Activated CD8-positive, alpha-beta memory T cell treated with anti-CD3 and anti-CD28 coated beads, Interleukin-2, amount 50 U/mL, for 4 hours (primary cell): ENCODE measurements around the gene LRGUK.

Experiments used
- DNase-seq: peaks from one replicate; pipeline ENCODE4 v3.0.0-alpha.2; 2020

LRGUK gene

GRCh38 chr7:134308548-134308947 is 181.4 kb downstream of the LRGUK start:
- no peak for DNase-seq

DNA sequence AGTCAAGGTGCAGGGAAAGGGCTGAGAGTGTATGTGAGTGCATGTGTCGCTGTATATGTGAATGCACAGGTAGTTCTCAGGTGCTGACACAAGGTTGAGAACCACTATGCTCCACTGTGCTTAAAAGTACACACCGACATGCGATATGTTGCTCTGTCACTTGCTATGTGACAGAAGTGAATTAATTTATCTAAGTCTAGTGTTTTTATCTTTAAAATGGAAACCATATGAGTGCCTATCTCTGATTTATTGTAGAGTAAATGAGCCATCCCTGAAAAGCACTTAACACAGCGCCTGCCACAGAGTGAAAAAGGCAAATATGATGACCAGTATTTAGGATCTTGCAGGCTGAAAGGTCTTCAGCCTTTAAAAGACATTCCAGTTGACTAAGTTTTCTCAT is 184.7 kb downstream of the LRGUK start:
- DNase-seq: no peak

GRCh38 chr7:134312717-134313116 is 185.6 kb downstream of the LRGUK start:
- DNase-seq: no peak

GRCh38 chr7:134313543-134313942 is 186.4 kb downstream of the LRGUK start:
- DNase-seq: no peak
